ENCODE measurements around the gene KCNQ1. TPM values are rescaled to one million over a fixed set of nuclear protein-coding genes. Genes with fewer than 3 reads are reported as not detected.

Gene KCNQ1
- total RNA-seq, 4 donors from 2014 or later = 0.89 to 2.2 (median 1.3) TPM

DNA sequence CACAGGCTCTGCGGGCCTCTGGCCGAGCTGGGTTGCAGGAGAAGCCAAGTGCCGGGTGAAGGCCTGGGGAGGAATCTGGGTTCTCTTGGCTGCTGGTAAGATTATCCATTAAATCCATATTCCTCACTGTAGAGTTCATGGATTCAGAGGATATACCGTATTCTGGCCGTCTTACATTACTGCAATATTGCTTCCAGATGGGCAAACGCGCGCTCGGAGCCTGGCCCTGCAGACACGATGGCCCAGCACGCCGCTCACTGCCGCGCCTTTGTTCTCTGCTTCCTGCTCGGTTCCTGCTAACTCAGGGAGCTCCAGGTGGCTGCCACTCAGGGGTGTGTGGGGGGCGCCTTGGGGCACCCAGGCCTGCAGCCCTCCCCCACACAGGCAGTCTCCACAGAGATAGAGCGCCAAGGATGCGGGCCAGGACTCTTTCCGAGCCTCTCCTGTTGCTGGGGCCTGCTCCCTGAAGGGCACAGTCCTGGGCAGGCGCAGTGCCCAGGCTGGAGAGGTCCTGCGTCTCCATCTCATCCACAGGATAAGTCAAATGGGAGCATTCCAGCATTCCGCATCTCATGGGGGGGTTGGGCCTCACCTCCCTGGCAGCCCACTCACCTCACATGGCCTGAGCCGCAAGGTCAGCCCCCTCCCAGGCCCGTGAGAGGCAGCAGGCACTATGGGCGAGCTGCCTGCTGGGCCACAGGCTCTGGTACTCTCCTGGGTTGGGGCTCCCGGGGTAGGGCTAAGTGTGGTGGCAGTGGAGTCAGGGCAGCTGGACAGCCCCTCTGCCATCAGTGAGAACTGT, 269.1 kb downstream of the KCNQ1 start:
- TF ChIP-seq POLR2A (IDR thresholded peaks at IDR 0.05) (no peak), EP300 (IDR thresholded peaks at IDR 0.05) (no peak), POLR2AphosphoS5 (IDR thresholded peaks at IDR 0.05) (no peak)
- TF ChIP-seq, protein P1, sequence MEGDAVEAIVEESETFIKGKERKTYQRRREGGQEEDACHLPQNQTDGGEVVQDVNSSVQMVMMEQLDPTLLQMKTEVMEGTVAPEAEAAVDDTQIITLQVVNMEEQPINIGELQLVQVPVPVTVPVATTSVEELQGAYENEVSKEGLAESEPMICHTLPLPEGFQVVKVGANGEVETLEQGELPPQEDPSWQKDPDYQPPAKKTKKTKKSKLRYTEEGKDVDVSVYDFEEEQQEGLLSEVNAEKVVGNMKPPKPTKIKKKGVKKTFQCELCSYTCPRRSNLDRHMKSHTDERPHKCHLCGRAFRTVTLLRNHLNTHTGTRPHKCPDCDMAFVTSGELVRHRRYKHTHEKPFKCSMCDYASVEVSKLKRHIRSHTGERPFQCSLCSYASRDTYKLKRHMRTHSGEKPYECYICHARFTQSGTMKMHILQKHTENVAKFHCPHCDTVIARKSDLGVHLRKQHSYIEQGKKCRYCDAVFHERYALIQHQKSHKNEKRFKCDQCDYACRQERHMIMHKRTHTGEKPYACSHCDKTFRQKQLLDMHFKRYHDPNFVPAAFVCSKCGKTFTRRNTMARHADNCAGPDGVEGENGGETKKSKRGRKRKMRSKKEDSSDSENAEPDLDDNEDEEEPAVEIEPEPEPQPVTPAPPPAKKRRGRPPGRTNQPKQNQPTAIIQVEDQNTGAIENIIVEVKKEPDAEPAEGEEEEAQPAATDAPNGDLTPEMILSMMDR (IDR thresholded peaks at IDR 0.05) = no peak
- WGBS = 74% methylated on average over 20 of the region's 26 CpGs
- Histone ChIP-seq H3K36me3 (no peaks in the 10 kb centered on the region), H3K4me3 (no peak overlapping the region), H3K4me1 (peaks cover 5% of the 10 kb centered on the region), H3K27ac (no peak overlapping the region), H3K27me3 (no peaks in the 10 kb centered on the region), H3K9me3 (no peaks in the 10 kb centered on the region)
- no peak for DNase-seq (ENCODE audit: low spot score in 2 of 2)

DNA sequence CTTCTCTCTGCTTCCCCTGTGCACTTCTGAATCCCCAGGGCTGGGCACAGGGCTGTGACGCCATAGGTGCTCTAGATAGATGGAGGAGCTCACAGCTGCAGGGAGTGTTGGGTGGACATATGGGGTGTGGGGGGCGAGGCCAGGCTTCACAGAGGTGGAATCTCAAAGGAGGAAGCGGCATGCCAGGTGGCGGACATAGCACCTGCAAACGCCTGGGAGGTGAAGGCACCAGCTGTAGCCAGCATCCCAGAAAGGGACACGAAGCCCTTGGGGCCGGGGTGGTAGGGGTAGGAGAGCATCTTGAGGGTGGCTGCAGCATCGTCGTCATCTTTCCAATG, 269.6 kb downstream of the KCNQ1 start:
- no peak for DNase-seq (ENCODE audit: low spot score in 2 of 2)
- Histone ChIP-seq H3K27ac (no peak overlapping the region), H3K27me3 (no peaks in the 10 kb centered on the region), H3K36me3 (no peaks in the 10 kb centered on the region), H3K4me1 (peaks cover 5% of the 10 kb centered on the region), H3K4me3 (no peak overlapping the region), H3K9me3 (no peaks in the 10 kb centered on the region)
- TF ChIP-seq, protein P1 (IDR thresholded peaks at IDR 0.05) = no peak
- no peak for TF ChIP-seq EP300 (IDR thresholded peaks at IDR 0.05)
- TF ChIP-seq POLR2AphosphoS5 (IDR thresholded peaks at IDR 0.05) = no peak
- no peak for TF ChIP-seq POLR2A (IDR thresholded peaks at IDR 0.05)
- WGBS = 93% methylated on average over 9 of the region's 9 CpGs

DNA sequence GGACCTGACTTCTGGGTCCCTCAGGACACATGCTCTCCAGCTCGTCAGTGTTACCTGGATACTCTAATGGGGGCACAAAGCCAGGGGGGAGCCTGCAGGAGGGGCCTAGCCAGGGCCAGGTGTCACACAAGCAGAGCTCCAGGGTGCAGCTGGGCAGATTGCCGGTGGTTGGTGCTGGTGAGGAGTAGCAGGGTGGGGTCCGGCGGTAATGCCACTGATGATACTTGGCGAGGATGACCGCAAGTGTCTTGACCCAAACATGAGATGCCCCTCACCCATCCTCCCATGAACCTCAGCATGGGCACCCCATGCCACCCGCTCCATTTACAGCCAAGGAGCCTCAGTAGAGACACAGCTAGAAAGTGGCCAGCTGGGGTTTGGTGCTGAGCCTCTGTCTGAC, 270.1 kb downstream of the KCNQ1 start:
- DNase-seq (ENCODE audit: low spot score in 2 of 2) = no peak
- TF ChIP-seq EP300 (IDR thresholded peaks at IDR 0.05) (no peak), POLR2A (IDR thresholded peaks at IDR 0.05) (no peak), POLR2AphosphoS5 (IDR thresholded peaks at IDR 0.05) (no peak)
- TF ChIP-seq, protein P1 (IDR thresholded peaks at IDR 0.05) = no peak
- Histone ChIP-seq H3K27me3 (no peaks in the 10 kb centered on the region), H3K4me3 (no peak overlapping the region), H3K4me1 (peaks cover 5% of the 10 kb centered on the region), H3K27ac (no peak overlapping the region), H3K9me3 (no peaks in the 10 kb centered on the region), H3K36me3 (no peaks in the 10 kb centered on the region)
- WGBS = no CpG with 5 or more reads among the region's 7 CpGs

DNA sequence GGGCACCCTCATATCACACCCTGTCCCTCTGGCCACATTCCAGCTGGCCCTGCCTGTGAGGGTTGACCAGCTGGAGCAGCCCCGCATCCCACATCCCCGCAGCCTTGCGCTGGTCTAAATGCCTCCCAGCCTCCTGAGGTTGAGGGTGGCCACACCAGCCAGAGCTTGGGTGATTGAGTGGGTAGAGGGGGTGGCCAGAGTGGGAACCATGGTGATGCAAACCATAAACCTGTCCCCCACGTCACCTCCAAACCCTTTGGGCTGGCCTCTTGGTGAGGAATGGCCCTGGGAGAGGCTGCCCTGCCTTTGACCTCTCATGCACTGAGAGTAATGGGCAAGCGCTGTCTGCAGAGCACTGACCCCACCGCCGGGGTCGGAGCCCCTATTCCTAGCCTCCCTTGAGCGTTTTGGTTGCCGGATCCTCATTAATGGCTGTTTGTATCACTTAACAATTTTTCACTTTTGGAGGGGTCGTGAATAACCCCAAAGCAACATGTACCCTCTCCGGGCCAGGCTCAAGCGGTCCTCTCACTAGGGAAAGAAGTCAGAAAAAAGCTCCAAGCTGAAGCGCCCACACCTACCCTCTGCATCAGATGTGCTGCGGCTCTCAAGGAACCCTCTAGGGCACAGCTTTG, 271.0 kb downstream of the KCNQ1 start:
- Histone ChIP-seq H3K36me3 (no peaks in the 10 kb centered on the region), H3K9me3 (no peaks in the 10 kb centered on the region), H3K4me3 (no peak overlapping the region), H3K4me1 (peaks cover 5% of the 10 kb centered on the region), H3K27ac (no peak overlapping the region), H3K27me3 (no peaks in the 10 kb centered on the region)
- WGBS = 86% methylated on average over 11 of the region's 15 CpGs
- TF ChIP-seq POLR2AphosphoS5 (IDR thresholded peaks at IDR 0.05) (no peak), POLR2A (IDR thresholded peaks at IDR 0.05) (no peak)
- no peak for DNase-seq (ENCODE audit: low spot score in 2 of 2)

DNA sequence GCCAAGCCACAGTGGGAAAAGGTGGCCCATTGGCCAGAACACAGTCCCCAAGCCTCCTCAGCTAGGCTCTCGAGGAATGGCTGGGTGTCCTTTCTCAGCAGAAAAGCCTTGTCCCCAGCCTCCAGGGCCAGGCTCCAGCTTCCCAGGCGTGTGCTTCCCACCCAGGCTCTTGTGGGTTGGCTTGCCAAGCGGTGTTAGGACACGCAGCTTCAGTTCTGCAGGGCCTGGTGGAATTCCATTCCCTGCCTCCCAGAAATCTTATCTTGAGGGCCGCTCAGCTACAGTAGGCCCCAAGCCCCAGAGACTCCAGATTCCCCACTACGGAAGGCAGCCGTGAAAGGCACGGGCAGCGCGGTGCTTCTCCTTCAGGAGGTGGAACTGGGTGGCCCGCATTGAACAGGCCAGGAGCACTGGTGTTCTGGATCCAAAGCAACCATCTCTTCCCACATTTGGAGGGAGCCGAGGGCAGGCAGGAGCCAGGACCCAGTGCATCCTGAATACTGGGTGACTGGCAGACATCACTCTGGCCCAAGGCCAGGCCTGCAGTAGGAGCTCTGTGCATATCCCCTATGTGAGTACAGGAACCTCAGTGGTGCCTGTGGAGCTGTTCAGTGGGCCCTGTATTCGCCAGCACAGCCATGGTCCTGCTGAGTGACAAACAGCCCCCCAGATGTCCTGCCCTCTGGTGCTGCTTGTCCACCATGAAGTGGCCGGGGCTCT, 271.7 kb downstream of the KCNQ1 start:
- Histone ChIP-seq H3K4me1 (peaks cover 5% of the 10 kb centered on the region), H3K4me3 (no peak overlapping the region), H3K36me3 (no peaks in the 10 kb centered on the region), H3K9me3 (no peaks in the 10 kb centered on the region), H3K27ac (no peak overlapping the region), H3K27me3 (no peaks in the 10 kb centered on the region)
- WGBS = 82% methylated on average over 11 of the region's 14 CpGs
- DNase-seq (ENCODE audit: low spot score in 2 of 2) = no peak
- TF ChIP-seq POLR2AphosphoS5 (IDR thresholded peaks at IDR 0.05) (no peak), POLR2A (IDR thresholded peaks at IDR 0.05) (no peak), EP300 (IDR thresholded peaks at IDR 0.05) (no peak)
- TF ChIP-seq, protein P1 (IDR thresholded peaks at IDR 0.05) = no peak
